Raji (cell line): ENCODE data around the gene RAB1B.

ENCODE experiments used
- POLR2A ChIP-seq: IDR thresholded peaks from 2 replicates; pipeline ENCODE4 v1.6.1; 2011; ENCODE audit warnings: low read depth, low read length, control low read depth; ENCODE audit not compliant: insufficient read depth

RAB1B gene

DNA sequence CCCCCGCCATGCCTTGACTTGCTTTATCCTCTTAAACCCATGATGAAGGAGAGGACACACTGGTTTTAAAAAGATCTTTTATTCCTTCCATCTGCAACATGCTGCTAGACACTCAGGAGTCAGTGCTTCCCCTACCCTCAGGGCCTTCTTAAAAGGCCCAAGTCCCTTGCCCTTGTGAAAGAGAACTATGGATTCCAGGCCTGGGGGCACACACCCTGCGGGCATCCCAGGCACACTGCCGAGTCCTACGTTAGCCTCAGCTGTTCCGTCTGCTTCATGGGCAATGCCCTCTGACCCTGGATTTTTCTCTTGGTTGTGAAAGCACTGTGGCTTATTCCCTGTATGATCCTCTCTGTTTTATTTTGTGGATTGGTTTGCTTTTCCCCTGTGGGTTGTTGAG, 35.1 kb upstream of the RAB1B start:
- TF ChIP-seq POLR2A = no peak

DNA sequence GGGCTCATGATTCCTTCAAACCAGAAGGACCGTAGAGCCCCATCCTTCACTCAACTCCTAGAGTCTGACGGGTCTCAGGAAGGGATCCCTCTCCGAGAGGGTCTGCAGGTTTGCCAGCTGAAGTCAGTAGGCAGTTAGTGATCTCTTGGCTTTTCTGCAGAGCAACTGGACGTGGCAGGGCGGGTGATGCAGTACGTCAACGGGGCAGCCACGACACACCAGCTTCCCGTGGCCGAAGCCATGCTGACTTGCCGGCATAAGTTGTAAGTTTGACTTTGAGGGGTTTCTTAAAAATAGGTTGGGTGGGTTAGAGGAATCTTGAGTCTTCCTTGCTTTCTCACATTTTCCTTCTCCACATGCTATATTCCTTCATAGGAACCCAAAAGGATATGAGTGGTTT, 33.3 kb upstream of the RAB1B start:
- TF ChIP-seq POLR2A = no peak

DNA sequence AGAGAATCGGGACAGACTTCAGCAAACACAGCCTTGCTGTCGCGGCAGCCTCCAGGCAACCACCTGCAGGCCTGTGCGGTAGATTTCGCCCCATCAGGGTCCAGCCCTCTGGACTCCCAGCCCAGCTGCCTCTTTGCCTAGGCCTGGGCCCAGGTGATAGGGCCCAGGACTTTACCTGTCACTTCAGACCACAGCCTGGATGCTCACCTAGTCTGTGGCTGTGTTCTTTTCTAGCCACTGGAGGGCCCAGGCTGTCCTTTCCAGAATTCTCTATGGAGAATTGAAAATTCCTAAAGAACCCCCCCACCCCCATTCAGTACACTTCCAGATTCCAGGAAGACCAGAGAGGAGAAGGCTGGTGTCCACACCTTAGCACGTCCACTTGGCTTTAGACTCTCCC, 30.6 kb upstream of the RAB1B start:
- no peak for TF ChIP-seq POLR2A

DNA sequence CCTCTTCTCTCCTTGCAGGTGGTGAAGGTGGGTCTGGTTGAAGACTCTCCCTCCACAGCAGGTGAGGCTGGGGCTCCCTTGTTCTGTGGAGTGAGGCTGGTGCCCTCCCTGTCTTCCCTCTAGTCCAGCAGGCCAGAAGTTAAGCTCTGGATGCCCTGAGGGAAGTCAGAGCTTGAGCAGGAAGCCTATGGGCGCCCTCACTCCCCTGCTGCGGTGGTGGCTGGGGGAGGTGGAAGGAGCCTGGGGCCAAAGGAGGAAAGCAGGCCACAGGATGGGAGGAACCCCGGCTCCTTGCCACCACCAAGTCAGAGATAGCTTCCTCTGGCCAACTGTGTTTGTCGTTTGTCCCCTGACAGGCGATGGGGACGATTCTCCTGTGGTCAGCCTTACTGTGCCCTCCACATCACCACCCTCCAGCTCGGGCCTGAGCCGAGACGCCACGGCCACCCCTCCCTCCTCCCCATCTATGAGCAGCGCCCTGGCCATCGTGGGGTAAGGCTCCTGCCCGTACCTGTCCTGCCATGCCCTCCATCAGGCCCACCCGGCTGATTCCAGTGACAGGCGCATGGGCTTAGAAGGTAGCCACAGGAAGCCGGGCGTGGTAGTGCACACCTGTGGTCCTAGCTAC, 29.5 kb upstream of the RAB1B start:
- no peak for TF ChIP-seq POLR2A

DNA sequence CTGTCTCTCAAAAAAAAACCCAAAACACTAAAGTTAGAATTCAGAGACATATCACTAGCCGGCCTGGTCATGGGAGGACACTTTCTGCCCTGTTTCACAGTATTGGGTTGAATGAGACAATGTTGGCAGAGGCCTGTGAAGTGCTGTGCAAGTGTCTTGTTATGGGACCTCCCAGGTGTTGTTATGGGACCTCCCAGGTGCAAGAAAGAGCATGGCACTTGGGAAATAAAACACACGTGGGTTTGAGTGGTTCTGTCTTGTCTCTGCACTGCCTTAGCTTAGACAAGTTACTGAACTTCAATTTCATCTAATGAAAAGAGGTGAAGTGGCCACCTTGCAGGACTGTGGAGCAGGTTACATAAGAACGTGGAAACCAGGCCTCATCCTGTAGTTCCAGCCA, 28.9 kb upstream of the RAB1B start:
- TF ChIP-seq POLR2A = no peak

DNA sequence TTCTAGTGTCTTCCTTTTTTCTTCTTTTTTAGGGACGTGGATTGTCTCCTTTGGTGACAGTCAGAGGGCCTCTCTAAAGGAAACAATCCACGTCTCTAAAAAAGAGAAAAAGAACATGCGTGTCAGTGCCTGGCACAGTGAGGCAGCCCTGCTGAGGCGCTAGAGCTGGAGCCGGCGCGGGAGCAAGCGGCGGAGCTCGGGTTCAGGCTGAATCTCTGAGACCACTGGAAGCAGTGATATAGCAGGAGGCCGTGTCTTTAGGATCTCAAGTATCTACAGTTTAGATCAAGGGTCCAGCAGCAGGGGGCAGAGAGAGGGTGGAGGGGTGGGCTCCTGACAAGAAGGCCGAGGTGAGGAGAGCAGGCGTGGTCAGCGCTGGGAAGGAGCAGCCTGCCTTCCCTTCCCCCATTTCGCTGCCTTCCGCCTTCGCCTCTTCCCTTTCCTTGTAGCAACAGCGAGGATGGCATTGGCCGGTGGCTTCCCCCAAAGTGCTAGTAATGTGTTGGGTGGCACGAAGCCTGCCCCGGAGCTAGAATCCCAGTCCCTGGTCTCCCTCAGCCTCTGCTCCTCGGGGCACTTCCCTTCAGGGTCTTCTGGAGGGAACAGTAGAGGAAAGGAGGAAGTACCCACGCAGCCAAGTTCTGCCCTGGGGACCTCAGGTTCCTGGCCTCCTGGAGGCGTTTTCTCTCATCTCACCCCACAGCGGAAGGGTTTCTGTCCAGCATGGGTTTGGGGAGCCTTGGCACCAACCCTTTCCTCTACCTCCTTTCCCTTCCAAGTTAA, 28.2 kb upstream of the RAB1B start:
- TF ChIP-seq POLR2A = no peak

DNA sequence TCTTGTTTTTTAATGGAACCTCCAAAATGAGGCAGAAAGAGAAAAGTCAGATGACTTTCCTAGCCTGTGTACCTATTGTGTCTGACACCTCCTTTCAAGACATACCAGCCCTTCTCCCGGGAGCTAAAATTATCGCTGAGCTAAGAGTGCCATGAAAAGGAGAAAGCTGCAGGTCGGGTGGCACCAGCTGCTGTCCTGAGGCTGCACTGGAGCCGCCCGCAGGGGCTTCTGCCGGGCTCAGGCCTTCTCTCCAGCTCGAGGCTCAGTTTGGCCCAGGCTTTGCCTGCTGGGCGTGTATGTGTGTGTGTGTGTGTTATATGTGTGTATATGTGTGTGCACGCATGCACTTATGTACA, 27.7 kb upstream of the RAB1B start:
- no peak for TF ChIP-seq POLR2A

DNA sequence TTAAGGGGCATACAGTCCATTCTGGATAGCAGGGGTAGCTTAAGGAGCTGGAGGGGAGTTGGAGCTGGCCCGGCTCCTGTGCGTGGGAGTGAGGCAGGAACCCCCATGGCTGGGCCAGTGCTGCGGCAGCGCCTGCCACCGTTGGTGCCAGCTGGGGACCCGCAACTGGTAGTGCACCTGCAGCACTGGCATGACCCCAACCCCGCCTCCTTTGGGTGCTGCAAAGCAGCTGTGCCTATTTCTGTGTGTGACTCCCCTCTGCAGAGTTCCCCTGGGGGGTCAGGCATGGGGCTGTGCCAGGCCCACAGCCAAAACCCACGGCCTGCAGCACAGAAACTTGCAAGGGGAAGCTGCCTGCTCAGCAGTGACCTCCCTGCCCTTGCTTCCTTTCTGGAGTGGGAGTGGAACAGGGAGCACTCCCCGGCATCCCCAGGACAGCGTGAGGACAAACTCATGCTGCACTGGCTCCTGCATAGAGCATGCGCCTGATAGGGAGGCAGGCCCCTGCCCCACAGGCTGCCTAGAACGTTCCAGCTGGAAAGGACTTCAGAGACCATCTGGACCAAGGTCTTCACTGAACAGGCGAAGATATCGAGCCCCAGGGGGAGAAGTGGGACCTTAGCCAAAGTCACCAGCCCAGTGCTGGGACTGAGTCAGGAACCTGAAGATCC, 26.2 kb upstream of the RAB1B start:
- TF ChIP-seq POLR2A = no peak

DNA sequence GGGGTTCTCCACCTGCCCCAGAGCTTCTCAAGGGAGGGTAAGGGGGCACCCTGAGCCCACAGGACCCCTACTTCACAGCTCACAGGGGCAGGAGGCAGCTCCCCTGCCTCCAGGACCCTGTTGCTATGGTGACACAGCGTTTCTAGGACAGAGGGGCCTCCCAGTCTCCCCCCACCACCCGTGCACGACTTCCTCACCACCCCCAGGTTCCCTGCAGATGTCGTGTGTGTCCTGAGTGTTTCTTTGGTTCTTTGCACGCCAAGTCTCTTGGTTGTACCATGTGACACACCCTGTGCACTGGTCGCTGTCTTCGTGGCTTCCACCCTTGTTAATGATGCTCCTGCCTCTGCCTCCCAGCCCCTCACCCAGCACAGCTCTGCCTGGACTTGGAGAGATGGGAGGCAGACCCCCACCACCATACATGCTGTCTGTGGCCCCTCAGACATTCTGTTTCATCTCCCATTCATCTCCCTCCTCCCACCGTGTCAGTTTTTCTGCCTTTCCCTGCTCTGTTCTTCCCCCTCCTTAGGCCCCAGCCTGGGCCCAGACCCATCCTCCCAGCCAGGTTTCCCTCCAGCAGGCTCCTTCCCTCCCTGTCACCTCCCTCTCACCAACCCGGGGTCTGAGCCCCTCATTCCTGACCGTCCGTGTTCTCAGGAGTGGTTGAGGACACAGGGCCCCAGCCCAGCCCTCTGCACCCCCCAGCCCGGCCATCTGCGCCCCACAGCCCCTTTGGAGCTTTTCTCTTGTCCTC, 24.5 kb upstream of the RAB1B start:
- no peak for TF ChIP-seq POLR2A

DNA sequence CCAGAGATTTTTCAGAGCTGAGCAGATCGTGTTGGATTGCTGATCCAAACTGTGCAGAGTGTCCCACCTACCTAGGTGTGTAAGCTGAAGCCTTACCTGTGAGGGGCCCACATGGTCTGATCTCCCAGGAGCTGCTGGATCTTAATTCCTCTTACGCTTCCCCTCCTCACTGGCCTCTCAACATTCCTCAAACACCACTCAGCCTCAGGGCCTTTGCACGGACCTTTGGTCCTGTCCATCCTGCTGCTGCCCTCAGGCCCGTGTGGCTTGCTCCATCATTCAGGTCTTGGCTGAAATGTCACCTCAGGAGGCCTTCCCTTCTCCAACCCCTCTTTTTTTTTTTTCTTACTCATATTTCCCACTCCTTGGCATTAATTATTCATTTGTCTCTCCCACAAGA, 21.1 kb upstream of the RAB1B start:
- no peak for TF ChIP-seq POLR2A

DNA sequence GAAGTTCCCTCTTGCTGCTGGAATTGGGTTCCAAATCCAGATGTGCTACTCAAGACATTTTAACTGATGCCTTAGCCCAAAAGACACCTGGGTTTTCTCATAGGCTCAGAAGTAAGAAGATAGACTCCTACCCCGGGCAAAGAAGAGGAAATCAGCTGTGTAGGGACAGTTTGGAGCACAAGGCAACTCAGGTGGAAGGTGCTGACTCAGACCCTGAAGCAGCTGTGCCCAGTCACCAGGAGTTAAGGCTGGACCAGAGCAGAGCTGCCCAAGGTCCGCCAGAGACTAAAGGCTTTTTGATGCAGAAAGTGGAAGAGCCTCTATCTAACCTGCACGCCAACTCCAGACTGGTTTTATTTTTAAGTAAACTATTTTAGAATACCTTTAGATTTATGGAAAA, 20.6 kb upstream of the RAB1B start:
- TF ChIP-seq POLR2A = no peak

DNA sequence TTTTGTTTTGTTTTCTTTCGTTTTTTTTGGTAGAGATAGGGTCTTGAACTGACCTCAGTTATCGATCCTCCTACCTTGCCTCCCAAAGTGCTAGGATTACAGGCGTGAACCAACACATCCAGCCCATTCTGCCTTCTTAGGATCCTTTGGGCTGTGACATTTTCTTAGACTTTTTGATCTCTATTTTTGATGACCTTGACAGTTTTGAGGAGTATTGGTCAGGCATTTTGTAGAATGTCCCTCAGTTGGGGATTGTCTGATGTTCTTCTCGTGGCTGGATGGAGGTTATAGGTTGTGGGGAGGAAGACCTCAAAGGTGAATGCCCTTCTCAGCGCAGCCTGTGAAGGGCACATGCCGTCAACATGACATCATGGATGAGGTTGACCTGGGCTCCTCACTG, 19.5 kb upstream of the RAB1B start:
- TF ChIP-seq POLR2A = no peak

DNA sequence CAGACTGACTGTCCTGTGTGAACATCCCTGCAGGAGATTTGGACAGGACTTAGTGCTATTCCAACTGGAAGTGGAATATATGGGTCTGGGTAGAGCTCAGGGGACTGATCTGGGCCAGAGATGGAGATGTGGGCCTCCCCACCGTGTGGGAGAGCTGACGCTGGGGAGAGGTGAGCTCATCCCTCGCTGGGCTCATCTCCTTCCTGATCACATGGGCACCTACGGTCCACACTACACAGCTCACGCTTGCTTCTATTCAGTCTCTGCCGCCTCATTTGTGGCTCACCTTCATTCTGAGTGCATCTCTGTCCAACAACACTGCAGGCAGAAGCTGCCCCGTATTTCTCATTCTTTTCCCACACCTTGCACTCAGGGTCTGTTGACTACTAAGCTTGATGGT, 16.6 kb upstream of the RAB1B start:
- no peak for TF ChIP-seq POLR2A

DNA sequence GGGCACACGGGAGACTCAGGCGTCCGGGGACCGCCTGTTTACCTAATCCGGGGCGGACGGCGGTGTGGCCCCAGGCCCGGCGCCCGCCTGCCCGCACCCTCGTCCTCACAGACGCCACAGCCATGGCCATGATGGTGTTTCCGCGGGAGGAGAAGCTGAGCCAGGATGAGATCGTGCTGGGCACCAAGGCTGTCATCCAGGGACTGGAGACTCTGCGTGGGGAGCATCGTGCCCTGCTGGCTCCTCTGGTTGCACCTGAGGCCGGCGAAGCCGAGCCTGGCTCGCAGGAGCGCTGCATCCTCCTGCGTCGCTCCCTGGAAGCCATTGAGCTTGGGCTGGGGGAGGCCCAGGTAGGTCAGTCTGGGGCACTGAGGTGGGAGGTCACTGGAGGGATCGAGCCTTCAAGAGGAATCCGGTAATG, 10.0 kb upstream of the RAB1B start:
- TF ChIP-seq POLR2A = no peak

DNA sequence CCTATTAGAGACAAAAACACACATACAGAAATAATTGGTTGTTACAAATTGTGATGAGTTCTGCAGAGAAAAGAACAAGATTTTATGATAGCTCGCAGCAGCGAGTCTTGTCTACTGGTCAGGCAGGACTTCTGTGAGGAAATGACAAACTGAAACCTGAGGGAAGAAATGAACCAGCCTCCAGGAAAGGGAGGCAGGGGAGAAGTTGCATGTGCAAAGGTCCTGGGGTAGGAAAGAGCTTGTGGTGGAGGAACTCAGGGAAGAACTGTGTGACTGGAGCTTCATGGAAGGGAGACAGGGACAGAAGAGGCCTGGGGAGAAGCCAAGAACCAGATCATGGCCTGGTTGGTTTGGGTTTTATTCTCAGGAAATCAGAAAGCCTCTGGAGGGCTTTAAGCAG, 9.2 kb upstream of the RAB1B start:
- no peak for TF ChIP-seq POLR2A

DNA sequence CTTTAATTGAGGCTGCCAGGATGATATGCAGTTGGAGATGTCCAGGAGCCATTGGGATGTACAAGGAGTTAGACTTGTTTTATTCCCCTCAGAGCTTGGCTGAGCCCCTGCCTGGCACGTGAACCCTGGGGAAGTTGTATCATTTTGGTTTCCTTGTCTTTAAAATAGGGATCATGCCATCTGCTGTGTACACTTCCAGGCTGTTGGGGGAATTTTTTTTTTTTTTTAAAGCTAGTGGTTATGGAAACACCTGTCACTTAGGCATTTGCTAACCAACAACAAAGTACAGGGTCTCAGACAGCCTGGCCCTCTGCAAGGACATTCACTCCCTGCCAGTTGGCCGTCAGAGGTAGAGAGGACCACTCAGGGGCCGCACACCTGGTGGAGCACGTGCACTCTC, 8.5 kb upstream of the RAB1B start:
- no peak for TF ChIP-seq POLR2A
